PC-9 (cell line): ENCODE data around the gene LRG1. TPM values are rescaled to one million over a fixed set of nuclear protein-coding genes. Genes with fewer than 3 reads are reported as not detected.

Source experiments
- BruUV-seq: library from RNA; stranded (reverse); fragments of 400-500 nt; replicated peaks from 2 replicates; lab custom pipeline; 2021; lab: Mats Ljungman, UMichigan
- CTCF ChIA-PET: fragments of 300-600 bp; sonication (Branson Sonifier 250); formaldehyde crosslinking; loops from one replicate; lab custom pipeline; 2022; ENCODE audit warnings: antibody characterized with exemption; lab: Charles Lee
- POLR2A ChIA-PET: fragments of 300-600 bp; sonication (Branson Sonifier 250); formaldehyde crosslinking; loops from one replicate; lab custom pipeline; 2022; ENCODE audit warnings: antibody characterized with exemption; ENCODE audit not compliant: unreplicated experiment; lab: Charles Lee
- DNase-seq, 2 experiments: peaks; one replicate each; pipeline versions ENCODE4 v3.0.0 to v3.0.0-alpha.2; 2015 to 2022; ENCODE audit warnings: mixed read lengths in 1 of 2
- H2AFZ ChIP-seq: fragments of 200-600 bp; sonication (generic); 2 replicates; pipeline ENCODE4 v1.8.1; 2017; ENCODE audit warnings: antibody characterized with exemption
- H3F3A ChIP-seq: fragments of 200-600 bp; sonication (generic); 2 replicates; pipeline ENCODE4 v1.8.1; 2017; ENCODE audit warnings: antibody characterized with exemption, mild to moderate bottlenecking, low read depth; ENCODE audit not compliant: insufficient read depth
- H3K27ac ChIP-seq: fragments of 200-600 bp; sonication (generic); 2 replicates; pipeline ENCODE4 v1.6.1; 2016; ENCODE audit warnings: mixed run types
- H3K27me3 ChIP-seq: fragments of 200-600 bp; sonication (generic); 2 replicates; pipeline ENCODE4 v1.6.1; 2016; ENCODE audit warnings: low read depth, mixed run types; ENCODE audit not compliant: insufficient read depth
- H3K36me3 ChIP-seq: fragments of 200-600 bp; sonication (generic); 2 replicates; pipeline ENCODE4 v1.6.1; 2016; ENCODE audit warnings: low read depth, mixed run types
- H3K4me1 ChIP-seq: fragments of 200-600 bp; sonication (generic); replicated peaks from 2 replicates; pipeline ENCODE4 v1.6.1; 2016; ENCODE audit warnings: mixed run types; ENCODE audit not compliant: insufficient read depth
- H3K4me2 ChIP-seq: fragments of 200-600 bp; sonication (generic); 2 replicates; pipeline ENCODE4 v1.6.1; 2017; ENCODE audit warnings: mixed run types
- H3K4me3 ChIP-seq: fragments of 200-600 bp; sonication (generic); 2 replicates; pipeline ENCODE4 v1.6.1; 2016; ENCODE audit warnings: mixed run types
- H3K79me2 ChIP-seq: fragments of 200-600 bp; sonication (generic); 2 replicates; pipeline ENCODE4 v1.6.1; 2017; ENCODE audit warnings: low read depth, mixed run types
- H3K9me2 ChIP-seq: fragments of 200-600 bp; sonication (generic); 2 replicates; pipeline ENCODE4 v1.8.1; 2017; ENCODE audit warnings: mild to moderate bottlenecking; ENCODE audit not compliant: insufficient read depth
- H3K9me3 ChIP-seq: fragments of 200-600 bp; sonication (generic); 2 replicates; pipeline ENCODE4 v1.8.1; 2016; ENCODE audit warnings: low read depth; ENCODE audit not compliant: insufficient read depth
- H4K20me1 ChIP-seq: fragments of 200-600 bp; sonication (generic); 2 replicates; pipeline ENCODE4 v1.8.1; 2017; ENCODE audit not compliant: insufficient read depth
- CTCF ChIP-seq: fragments of 200-600 bp; sonication (generic); conservative IDR thresholded peaks from 2 replicates; pipeline ENCODE4 v1.6.1; 2017; ENCODE audit warnings: mixed run types, antibody characterized with exemption, mild to moderate bottlenecking, moderate library complexity
- EZH2 ChIP-seq: fragments of 200-600 bp; sonication (generic); IDR thresholded peaks from 2 replicates; pipeline ENCODE4 v1.8.0; 2017; ENCODE audit warnings: antibody characterized with exemption, low read depth
- intact Hi-C: fragments of 100-400 bp; cut with micrococcal nuclease; formaldehyde crosslinking; loops from one replicate; pipeline ENCODE4 v1.10.0; 2022; ENCODE audit not compliant: unreplicated experiment
- total RNA-seq: library from RNA; stranded (reverse); gene quantifications from 2 replicates; pipeline ENCODE4 v1.2.3, GENCODE V29; 2021

Gene LRG1
- total RNA-seq, 1 experiment from 2014 or later: 25.6 TPM

GRCh38 chr19:4511300-4512054 is 28.4 kb downstream of the LRG1 start:
- no peaks in the 10 kb centered on the region for H3K9me3 ChIP-seq
- H3K27ac ChIP-seq: no peak overlapping the region
- no peak overlapping the region for H3K4me2 ChIP-seq
- BruUV-seq: no TSS peak
- no peak overlapping the region for H3K4me3 ChIP-seq
- no peaks in the 10 kb centered on the region for H3K36me3 ChIP-seq
- H3K27me3 ChIP-seq: no peaks in the 10 kb centered on the region
- H3K4me1 ChIP-seq: no peaks in the 10 kb centered on the region
- H3K9me2 ChIP-seq: no peaks in the 10 kb centered on the region
- intact Hi-C loops: no loop called here
- ChIA-PET POLR2A (no interaction called here), CTCF (no interaction called here)
- DNase-seq: no peak
- no peak overlapping the region for H2AFZ ChIP-seq
- no peak for TF ChIP-seq CTCF
- no peak for TF ChIP-seq EZH2
- no peaks in the 10 kb centered on the region for H3K79me2 ChIP-seq
- H3F3A ChIP-seq: no peaks in the 10 kb centered on the region
- H4K20me1 ChIP-seq: no peaks in the 10 kb centered on the region

GRCh38 chr19:4510435-4511255 is 29.2 kb downstream of the LRG1 start:
- Histone ChIP-seq H3K9me2 (no peaks in the 10 kb centered on the region), H3K4me3 (no peak overlapping the region), H3F3A (no peaks in the 10 kb centered on the region), H3K79me2 (no peaks in the 10 kb centered on the region), H3K4me2 (no peak overlapping the region), H3K36me3 (no peaks in the 10 kb centered on the region), H3K9me3 (no peaks in the 10 kb centered on the region), H3K27ac (no peak overlapping the region), H2AFZ (no peak overlapping the region), H3K27me3 (no peaks in the 10 kb centered on the region), H3K4me1 (no peaks in the 10 kb centered on the region), H4K20me1 (no peaks in the 10 kb centered on the region)
- ChIA-PET CTCF (no interaction called here), POLR2A (no interaction called here)
- BruUV-seq: no TSS peak
- no peak for TF ChIP-seq CTCF
- TF ChIP-seq EZH2: no peak
- DNase-seq: no peak
- intact Hi-C loops: no loop called here

GRCh38 chr19:4508698-4509097 is 31.1 kb downstream of the LRG1 start:
- no peaks in the 10 kb centered on the region for H3F3A ChIP-seq
- CTCF ChIA-PET: no interaction called here
- intact Hi-C loops: no loop called here
- TF ChIP-seq EZH2 (no peak), CTCF (no peak)
- no peaks in the 10 kb centered on the region for H3K36me3 ChIP-seq
- H2AFZ ChIP-seq: no peak overlapping the region
- no peak overlapping the region for H3K4me2 ChIP-seq
- no peaks in the 10 kb centered on the region for H4K20me1 ChIP-seq
- no peaks in the 10 kb centered on the region for H3K9me2 ChIP-seq
- no peak for DNase-seq
- no peaks in the 10 kb centered on the region for H3K9me3 ChIP-seq
- POLR2A ChIA-PET: no interaction called here
- no peak overlapping the region for H3K4me3 ChIP-seq
- H3K27ac ChIP-seq: no peak overlapping the region
- H3K79me2 ChIP-seq: no peaks in the 10 kb centered on the region
- BruUV-seq: no TSS peak
- H3K4me1 ChIP-seq: no peaks in the 10 kb centered on the region
- no peaks in the 10 kb centered on the region for H3K27me3 ChIP-seq
